Inferior parietal cortex (tissue), 1 donor: ENCODE data around the gene KRTAP10-7.
A peak's percentile ranks its signal among the peaks of the same experiment; 100 is the strongest.
"Not testable (repeated sequence)": the region's sequence is repeated elsewhere in the genome, so short reads cannot be mapped to it uniquely, and the experiment has no call there.

Experiments used
- DNase-seq: peaks from one replicate; pipeline ENCODE4 v3.0.0-alpha.2; 2016; ENCODE audit errors: extremely low spot score

Gene KRTAP10-7

GRCh38 chr21:44590897-44591800 is 9.2 kb upstream of the KRTAP10-7 start:
- DNase-seq: not testable (repeated sequence)

GRCh38 chr21:44591801-44592130 is 8.6 kb upstream of the KRTAP10-7 start:
- DNase-seq: not testable (repeated sequence)

GRCh38 chr21:44592446-44593311 is 7.7 kb upstream of the KRTAP10-7 start, which contains the start of gene KRTAP10-6:
KRTAP10-6 (minus strand) TSS chr21:44592505; CDS start chr21:44592484, 21 bp downstream.
- DNase-seq: no peak

- DNase-seq: peak; percentile 27
Observed at GRCh38 chr21:44593598-44594405, 6.6 kb upstream of the KRTAP10-7 start.

GRCh38 chr21:44594406-44594916 is 5.9 kb upstream of the KRTAP10-7 start:
- no peak for DNase-seq

GRCh38 chr21:44595524-44595923 is 4.9 kb upstream of the KRTAP10-7 start:
- DNase-seq: no peak

- DNase-seq: no peak
Observed at GRCh38 chr21:44596068-44596725, 4.2 kb upstream of the KRTAP10-7 start.

- DNase-seq: no peak
Observed at GRCh38 chr21:44598061-44598460, 2.3 kb upstream of the KRTAP10-7 start.

GRCh38 chr21:44599264-44600029 is 950 bp upstream of the KRTAP10-7 start:
- DNase-seq: no peak

GRCh38 chr21:44601091-44601490 is 694 bp downstream of the KRTAP10-7 start:
- DNase-seq: not testable (repeated sequence)

- no peak for DNase-seq
Observed at GRCh38 chr21:44601596-44602462, 1.4 kb downstream of the KRTAP10-7 start.

- no peak for DNase-seq
Observed at GRCh38 chr21:44602463-44602850, 2.1 kb downstream of the KRTAP10-7 start.

GRCh38 chr21:44603109-44603875 is 2.9 kb downstream of the KRTAP10-7 start:
- no peak for DNase-seq

- no peak for DNase-seq
Observed at GRCh38 chr21:44603911-44604310, 3.5 kb downstream of the KRTAP10-7 start.

- DNase-seq: no peak
Observed at GRCh38 chr21:44606495-44606894, 6.1 kb downstream of the KRTAP10-7 start.

- no peak for DNase-seq
Observed at GRCh38 chr21:44609193-44609592, 8.8 kb downstream of the KRTAP10-7 start.

- DNase-seq: not testable (repeated sequence)
Observed at GRCh38 chr21:44610157-44610843, 9.9 kb downstream of the KRTAP10-7 start.

GRCh38 chr21:44611551-44611950 is 11.2 kb downstream of the KRTAP10-7 start:
- no peak for DNase-seq
